CD4-positive, CD25-positive, alpha-beta regulatory T cell (primary cell): ENCODE measurements around the gene GSX1. TPM values are rescaled to one million over a fixed set of nuclear protein-coding genes. Genes with fewer than 3 reads are reported as not detected.
A peak's percentile ranks its signal among the peaks of the same experiment; 100 is the strongest.

Source experiments
- ATAC-seq, 2 donors: fragments of 150-1000 bp; cut with Tn5 transposase; one replicate each; pipeline ENCODE4 v1.10.0; 2021; ENCODE audit warnings: low read depth in 2 of 2, moderate number of reproducible peaks in 2 of 2, moderate library complexity in 1 of 2
- DNase-seq, 3 donors: peaks; one replicate each; pipeline versions ENCODE4 v3.0.0 to v3.0.0-alpha.2; 2012 to 2022; ENCODE audit warnings: mixed read lengths in 1 of 3
- H3K27ac ChIP-seq: one replicate; pipeline ENCODE4 v1.7.0; 2013; ENCODE audit warnings: mild to moderate bottlenecking, low read length; ENCODE audit not compliant: insufficient read depth, poor library complexity, severe bottlenecking
- H3K27me3 ChIP-seq: one replicate; pipeline ENCODE4 v1.7.0; 2013; ENCODE audit warnings: low read length; ENCODE audit not compliant: control insufficient read depth, insufficient read depth
- H3K36me3 ChIP-seq: one replicate; pipeline ENCODE4 v1.7.0; 2013; ENCODE audit warnings: mild to moderate bottlenecking, low read length, moderate library complexity; ENCODE audit not compliant: control insufficient read depth, insufficient read depth
- H3K4me1 ChIP-seq: 2 replicates; pipeline ENCODE4 v1.7.0; 2013; ENCODE audit warnings: mild to moderate bottlenecking, low read length; ENCODE audit not compliant: insufficient read depth, control insufficient read depth, poor library complexity, severe bottlenecking
- H3K4me3 ChIP-seq: one replicate; pipeline ENCODE4 v1.7.0; 2013; ENCODE audit warnings: low read depth, mild to moderate bottlenecking, low read length, moderate library complexity
- H3K9me3 ChIP-seq, 2 experiments: 1 replicate in 1 of 2; 2 replicates in 1 of 2; pipeline ENCODE4 v1.7.0; 2013; ENCODE audit warnings: low read length in 2 of 2, mild to moderate bottlenecking in 1 of 2, moderate library complexity in 1 of 2; ENCODE audit not compliant: control insufficient read depth in 2 of 2
- H3K27ac Mint-ChIP-seq, 3 donors: one replicate each; pipeline ENCODE4 v1.8.0; 2020 to 2022; ENCODE audit warnings: mild to moderate bottlenecking in 3 of 3, mixed read lengths in 3 of 3, moderate library complexity in 2 of 3
- H3K27me3 Mint-ChIP-seq: one replicate; pipeline ENCODE4 v1.8.0; 2022; ENCODE audit warnings: mild to moderate bottlenecking, mixed read lengths
- H3K36me3 Mint-ChIP-seq: one replicate; pipeline ENCODE4 v1.8.0; 2020; ENCODE audit warnings: mixed read lengths
- H3K4me1 Mint-ChIP-seq, 4 donors: one replicate each; pipeline ENCODE4 v1.8.0; 2020 to 2022; ENCODE audit warnings: mixed read lengths in 4 of 4, mild to moderate bottlenecking in 1 of 4
- H3K4me3 Mint-ChIP-seq, 4 donors: one replicate each; pipeline ENCODE4 v1.8.0; 2020 to 2022; ENCODE audit warnings: mild to moderate bottlenecking in 4 of 4, mixed read lengths in 4 of 4, moderate library complexity in 3 of 4
- H3K9me3 Mint-ChIP-seq, 7 donors: one replicate each; pipeline ENCODE4 v1.8.0; 2020 to 2022; ENCODE audit warnings: mixed read lengths in 7 of 7, mild to moderate bottlenecking in 3 of 7, moderate library complexity in 2 of 7
- polyA plus RNA-seq, 4 donors: library from polyadenylated mRNA; unstranded; fragments of 300-500 nt; fragmentation: Illumina TruSeq; gene quantifications; one replicate each; pipeline ENCODE4 v1.2.3, GENCODE V29; 2021
- total RNA-seq: library from RNA; stranded (reverse); gene quantifications from one replicate; pipeline ENCODE4 v1.2.3, GENCODE V29; 2022

GSX1 gene
- total and polyA plus RNA-seq, 5 donors from 2014 or later, result not detected

- Histone ChIP-seq H3K4me3 (no peak overlapping the region), H3K9me3 (no peaks in the 10 kb centered on the region), H3K27ac (no peak overlapping the region), H3K4me1 (no peaks in the 10 kb centered on the region), H3K27me3 (peaks cover 10% of the 10 kb centered on the region), H3K36me3 (no peaks in the 10 kb centered on the region)
- peaks cover 0 to 1% (median 0%) of the 10 kb centered on the region in 7 donors for H3K9me3 Mint-ChIP-seq
- H3K27me3 Mint-ChIP-seq, result peaks cover 33% of the 10 kb centered on the region
- H3K4me1 Mint-ChIP-seq, result no peaks in the 10 kb centered on the region
- H3K36me3 Mint-ChIP-seq, result no peaks in the 10 kb centered on the region
- ATAC-seq, result no peak
- no peak overlapping the region for H3K4me3 Mint-ChIP-seq
- no peak overlapping the region for H3K27ac Mint-ChIP-seq
- DNase-seq, result no peak
These were observed 19.4 kb upstream of the GSX1 start for GRCh38 chr13:27772651-27773425.

DNA sequence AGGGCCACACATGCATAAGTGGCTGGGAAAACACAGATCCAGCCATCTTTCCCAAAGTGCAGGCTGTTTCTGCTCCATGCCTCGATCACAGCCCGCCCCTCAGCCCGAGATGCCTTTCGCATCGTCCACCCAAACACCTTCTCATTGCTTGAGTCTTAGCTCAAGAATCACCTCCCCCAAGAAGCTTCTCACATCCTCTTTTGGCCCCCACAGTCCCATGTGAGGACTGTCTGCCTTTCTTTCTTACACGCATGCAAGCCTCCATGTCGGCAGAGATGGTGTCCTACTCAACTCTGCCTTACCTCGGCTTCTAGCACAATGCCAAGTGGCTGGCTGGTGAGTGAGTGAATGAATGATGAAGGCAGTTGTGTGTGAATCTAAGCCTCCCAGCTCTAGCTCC lies 18.1 kb upstream of the GSX1 start:
- Histone ChIP-seq H3K4me1 (no peaks in the 10 kb centered on the region), H3K9me3 (no peaks in the 10 kb centered on the region), H3K27me3 (peaks cover 11% of the 10 kb centered on the region), H3K27ac (no peak overlapping the region), H3K36me3 (no peaks in the 10 kb centered on the region), H3K4me3 (no peak overlapping the region)
- ATAC-seq (no peak), DNase-seq (no peak)
- peaks cover 0 to 1% (median 0%) of the 10 kb centered on the region in 7 donors for H3K9me3 Mint-ChIP-seq
- no peaks in the 10 kb centered on the region for H3K36me3 Mint-ChIP-seq
- H3K27me3 Mint-ChIP-seq, result peaks cover 41% of the 10 kb centered on the region
- H3K27ac Mint-ChIP-seq, result no peak overlapping the region
- no peaks in the 10 kb centered on the region for H3K4me1 Mint-ChIP-seq
- no peak overlapping the region for H3K4me3 Mint-ChIP-seq

DNA sequence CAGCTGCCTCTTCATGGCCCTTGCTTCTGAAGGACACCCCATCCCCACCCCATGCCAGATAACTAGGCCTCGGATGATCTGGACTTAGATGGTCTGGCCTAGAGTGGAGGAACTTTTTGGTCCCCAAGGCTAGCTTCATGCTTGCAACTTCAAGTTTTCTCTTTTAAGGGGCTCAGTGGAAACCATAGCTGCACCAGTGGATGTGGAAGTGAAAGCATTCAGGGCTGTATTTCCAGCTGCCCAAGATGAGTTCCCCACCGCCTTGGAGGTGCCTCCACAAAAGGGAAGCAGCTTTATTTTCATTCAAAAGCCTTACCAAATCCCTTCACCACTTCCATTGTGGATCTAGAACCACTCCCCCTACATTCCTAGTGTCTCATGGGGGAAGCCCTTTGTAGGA lies 17.6 kb upstream of the GSX1 start:
- no peak overlapping the region for H3K27ac Mint-ChIP-seq
- no peaks in the 10 kb centered on the region for H3K36me3 Mint-ChIP-seq
- ATAC-seq, result no peak
- peaks cover 38% of the 10 kb centered on the region for H3K27me3 Mint-ChIP-seq
- H3K9me3 ChIP-seq, result no peaks in the 10 kb centered on the region
- peaks cover 0 to 1% (median 0%) of the 10 kb centered on the region in 7 donors for H3K9me3 Mint-ChIP-seq
- no peak overlapping the region for H3K4me3 Mint-ChIP-seq
- no peak for DNase-seq
- H3K27ac ChIP-seq, result no peak overlapping the region
- no peaks in the 10 kb centered on the region for H3K4me1 ChIP-seq
- H3K4me3 ChIP-seq, result no peak overlapping the region
- no peaks in the 10 kb centered on the region for H3K36me3 ChIP-seq
- no peaks in the 10 kb centered on the region for H3K4me1 Mint-ChIP-seq
- H3K27me3 ChIP-seq, result peaks cover 8% of the 10 kb centered on the region

GRCh38 chr13:27775943-27776342 lies 16.3 kb upstream of the GSX1 start:
- Mint-ChIP-seq H3K9me3 (peaks cover 0 to 1% (median 0%) of the 10 kb centered on the region in 7 donors), H3K4me3 (no peak overlapping the region), H3K4me1 (no peaks in the 10 kb centered on the region), H3K27ac (no peak overlapping the region), H3K36me3 (no peaks in the 10 kb centered on the region), H3K27me3 (peaks cover 43% of the 10 kb centered on the region)
- no peaks in the 10 kb centered on the region for H3K4me1 ChIP-seq
- no peak overlapping the region for H3K4me3 ChIP-seq
- DNase-seq (no peak), ATAC-seq (no peak)
- H3K9me3 ChIP-seq, result no peaks in the 10 kb centered on the region
- H3K36me3 ChIP-seq, result no peaks in the 10 kb centered on the region
- no peak overlapping the region for H3K27ac ChIP-seq
- peaks cover 8% of the 10 kb centered on the region for H3K27me3 ChIP-seq

GRCh38 chr13:27782151-27782550 lies 10.1 kb upstream of the GSX1 start:
- peaks cover 0 to 5% of the 10 kb centered on the region in 2 experiments for H3K9me3 ChIP-seq
- Mint-ChIP-seq H3K27me3 (peaks cover 58% of the 10 kb centered on the region), H3K27ac (no peak overlapping the region), H3K36me3 (no peaks in the 10 kb centered on the region), H3K9me3 (peaks cover 0 to 5% (median 1%) of the 10 kb centered on the region in 7 donors), H3K4me1 (no peaks in the 10 kb centered on the region), H3K4me3 (no peak overlapping the region)
- peaks cover 18% of the 10 kb centered on the region for H3K27me3 ChIP-seq
- ATAC-seq (no peak), DNase-seq (no peak)
- no peaks in the 10 kb centered on the region for H3K36me3 ChIP-seq
- no peaks in the 10 kb centered on the region for H3K4me1 ChIP-seq
- H3K4me3 ChIP-seq, result no peak overlapping the region
- no peak overlapping the region for H3K27ac ChIP-seq

GRCh38 chr13:27783111-27783510 lies 9.2 kb upstream of the GSX1 start:
- Mint-ChIP-seq H3K4me1 (no peaks in the 10 kb centered on the region), H3K9me3 (peaks cover 0 to 6% (median 3%) of the 10 kb centered on the region in 7 donors), H3K4me3 (no peak overlapping the region), H3K27ac (no peak overlapping the region), H3K36me3 (no peaks in the 10 kb centered on the region), H3K27me3 (peaks cover 52% of the 10 kb centered on the region)
- Histone ChIP-seq H3K4me1 (no peaks in the 10 kb centered on the region), H3K4me3 (no peak overlapping the region), H3K27me3 (peaks cover 26% of the 10 kb centered on the region), H3K27ac (no peak overlapping the region), H3K36me3 (no peaks in the 10 kb centered on the region), H3K9me3 (peaks cover 0 to 5% of the 10 kb centered on the region in 2 experiments)
- DNase-seq, result no peak
- ATAC-seq, result no peak

GRCh38 chr13:27788271-27788670 lies 4.0 kb upstream of the GSX1 start:
- H3K36me3 ChIP-seq, result no peaks in the 10 kb centered on the region

DNA sequence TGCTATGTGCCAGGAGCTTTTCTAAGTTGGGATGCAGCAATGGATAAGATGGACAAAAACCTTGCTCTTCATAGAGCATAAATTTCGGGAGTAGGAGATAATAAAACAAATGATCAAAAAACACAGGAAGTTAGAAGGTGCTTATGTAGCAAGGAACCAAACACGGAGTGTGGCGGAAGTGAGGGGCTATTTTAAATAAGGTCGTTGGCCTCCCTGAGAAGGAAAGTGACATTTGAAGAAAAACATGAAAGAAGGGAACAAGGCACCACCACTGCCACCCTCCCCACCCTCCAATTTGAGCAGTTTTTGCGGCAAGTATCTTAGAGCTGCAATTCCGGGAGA lies 3.2 kb upstream of the GSX1 start:
- Mint-ChIP-seq H3K4me3 (peak overlapping the region; percentile 58 to 87 (median 73)), H3K27ac (peak overlapping the region in 1 of 3 donors; percentile 51), H3K36me3 (no peaks in the 10 kb centered on the region), H3K9me3 (peaks cover 0 to 14% (median 4%) of the 10 kb centered on the region in 7 donors), H3K27me3 (peaks cover 71% of the 10 kb centered on the region), H3K4me1 (peaks cover 14 to 37% (median 20%) of the 10 kb centered on the region in 4 donors)
- ATAC-seq (no peak), DNase-seq (peak in 1 of 3 donors; percentile 67)
- Histone ChIP-seq H3K4me1 (peaks cover 35% of the 10 kb centered on the region), H3K9me3 (peaks cover 0 to 5% of the 10 kb centered on the region in 2 experiments), H3K4me3 (peak overlapping the region; percentile 57), H3K27ac (no peak overlapping the region), H3K36me3 (no peaks in the 10 kb centered on the region), H3K27me3 (peaks cover 43% of the 10 kb centered on the region)

More at GRCh38 chr13:27788271-27788670, 4.0 kb upstream of the GSX1 start:
- Histone ChIP-seq H3K4me1 (peaks cover 35% of the 10 kb centered on the region), H3K27me3 (peaks cover 41% of the 10 kb centered on the region), H3K9me3 (peaks cover 0 to 5% of the 10 kb centered on the region in 2 experiments), H3K27ac (no peak overlapping the region), H3K4me3 (no peak overlapping the region)
- peaks cover 0 to 14% (median 4%) of the 10 kb centered on the region in 7 donors for H3K9me3 Mint-ChIP-seq
- peaks cover 67% of the 10 kb centered on the region for H3K27me3 Mint-ChIP-seq
- H3K36me3 Mint-ChIP-seq, result no peaks in the 10 kb centered on the region
- H3K4me3 Mint-ChIP-seq, result peak overlapping the region in 1 of 4 donors; percentile 70
- H3K4me1 Mint-ChIP-seq, result peaks cover 14 to 34% (median 18%) of the 10 kb centered on the region in 4 donors
- peak overlapping the region in 1 of 3 donors; percentile 30 for H3K27ac Mint-ChIP-seq
- DNase-seq (no peak), ATAC-seq (no peak)
